Activated naive CD8-positive, alpha-beta T cell treated with anti-CD3 and anti-CD28 coated beads, Interleukin-2, amount 50 U/mL, for 24 hours (primary cell): Measurements from ENCODE around the gene CALU.

Experiments used
- ATAC-seq: fragments of 150-1000 bp; cut with Tn5 transposase; one replicate; pipeline ENCODE4 v1.10.0; 2021
- DNase-seq: peaks from one replicate; pipeline ENCODE4 v3.0.0; 2021
- H3K27ac Mint-ChIP-seq: one replicate; pipeline ENCODE4 v1.8.0; 2021; ENCODE audit warnings: mild to moderate bottlenecking, mixed read lengths
- H3K27me3 Mint-ChIP-seq: one replicate; pipeline ENCODE4 v1.8.0; 2021; ENCODE audit warnings: mixed read lengths
- H3K36me3 Mint-ChIP-seq: one replicate; pipeline ENCODE4 v1.8.0; 2021; ENCODE audit warnings: low read depth, mixed read lengths
- H3K4me1 Mint-ChIP-seq: one replicate; pipeline ENCODE4 v1.8.0; 2021; ENCODE audit warnings: mixed read lengths
- H3K4me3 Mint-ChIP-seq: one replicate; pipeline ENCODE4 v1.8.0; 2021; ENCODE audit warnings: mild to moderate bottlenecking, moderate library complexity, mixed read lengths
- H3K9me3 Mint-ChIP-seq: one replicate; pipeline ENCODE4 v1.8.0; 2021; ENCODE audit warnings: mixed read lengths

Gene CALU

DNA sequence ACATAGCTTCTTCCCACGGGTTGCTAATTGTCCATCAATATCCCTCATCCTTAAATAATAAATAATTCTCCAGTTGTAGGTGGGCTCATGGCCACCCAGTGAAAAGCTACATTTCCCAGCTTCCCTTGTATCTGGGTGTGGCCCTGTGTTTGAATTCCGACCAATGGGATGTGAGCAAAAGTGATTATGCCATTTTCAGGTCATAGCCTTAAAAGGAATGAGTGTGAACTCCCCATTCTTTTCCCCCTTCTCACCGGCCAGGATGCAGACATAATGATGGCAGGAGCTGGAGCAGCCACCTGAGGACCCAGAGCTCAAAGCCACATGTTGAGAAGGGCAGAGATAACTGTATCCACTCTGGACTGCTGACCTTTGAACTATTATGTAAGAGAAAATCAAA lies 30.3 kb upstream of the CALU start:
- H3K27me3 Mint-ChIP-seq = peaks cover 7% of the 10 kb centered on the region
- ATAC-seq = no peak

DNA sequence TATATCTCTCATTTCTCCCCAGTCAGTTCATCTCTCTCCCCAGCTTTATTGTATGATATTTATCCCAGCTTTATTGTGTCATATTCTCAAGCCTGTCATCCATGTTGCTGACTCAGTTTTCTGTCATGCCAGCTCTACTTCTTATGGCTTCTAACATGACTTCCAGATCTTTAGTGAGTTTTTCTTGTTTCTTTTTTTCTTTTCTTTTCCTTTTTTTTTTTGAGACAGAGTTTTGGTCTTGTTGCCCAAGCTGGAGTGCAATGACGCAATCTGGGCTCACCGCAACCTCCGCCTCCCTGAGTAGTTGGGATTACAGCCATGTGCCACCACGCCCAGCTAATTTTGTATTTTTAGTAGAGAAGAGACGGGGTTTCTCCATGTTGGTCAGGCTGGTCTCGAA lies 28.7 kb upstream of the CALU start:
- H3K27ac Mint-ChIP-seq = no peak overlapping the region
- H3K4me1 Mint-ChIP-seq = peaks cover 5% of the 10 kb centered on the region

More for the DNA sequence above, 30.3 kb upstream of the CALU start:
- no peak overlapping the region for H3K27ac Mint-ChIP-seq
- H3K9me3 Mint-ChIP-seq = no peaks in the 10 kb centered on the region
- DNase-seq = no peak
- no peaks in the 10 kb centered on the region for H3K36me3 Mint-ChIP-seq
- H3K4me1 Mint-ChIP-seq = peaks cover 7% of the 10 kb centered on the region
- H3K4me3 Mint-ChIP-seq = no peak overlapping the region

DNA sequence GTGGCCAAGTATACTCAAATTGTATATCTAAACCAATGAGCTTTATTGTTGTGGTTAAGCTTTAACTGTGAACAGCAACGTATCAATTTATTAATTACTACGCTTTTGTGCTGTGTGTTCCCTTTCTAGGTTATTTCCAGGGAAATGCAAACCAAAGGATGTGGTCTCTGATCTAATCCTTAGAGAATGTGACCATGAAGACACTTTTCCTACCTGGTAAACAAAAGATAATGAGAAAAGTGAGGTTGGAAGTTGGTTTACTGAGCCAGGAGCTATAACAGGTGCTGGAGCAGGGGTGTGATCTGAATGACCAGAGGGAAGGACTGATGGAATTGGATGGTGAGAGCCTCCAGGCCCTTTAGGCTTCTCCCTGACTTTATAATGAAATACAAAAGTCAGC lies 25.4 kb upstream of the CALU start:
- H3K4me3 Mint-ChIP-seq = no peak overlapping the region
- H3K9me3 Mint-ChIP-seq = no peaks in the 10 kb centered on the region
- H3K36me3 Mint-ChIP-seq = no peaks in the 10 kb centered on the region
- no peaks in the 10 kb centered on the region for H3K4me1 Mint-ChIP-seq
- H3K27me3 Mint-ChIP-seq = peaks cover 7% of the 10 kb centered on the region
- ATAC-seq (no peak), DNase-seq (no peak)
- H3K27ac Mint-ChIP-seq = no peak overlapping the region

More for the DNA sequence above, 28.7 kb upstream of the CALU start:
- Mint-ChIP-seq H3K27me3 (peaks cover 7% of the 10 kb centered on the region), H3K36me3 (no peaks in the 10 kb centered on the region), H3K9me3 (no peaks in the 10 kb centered on the region), H3K4me3 (no peak overlapping the region)
- ATAC-seq (no peak), DNase-seq (no peak)

DNA sequence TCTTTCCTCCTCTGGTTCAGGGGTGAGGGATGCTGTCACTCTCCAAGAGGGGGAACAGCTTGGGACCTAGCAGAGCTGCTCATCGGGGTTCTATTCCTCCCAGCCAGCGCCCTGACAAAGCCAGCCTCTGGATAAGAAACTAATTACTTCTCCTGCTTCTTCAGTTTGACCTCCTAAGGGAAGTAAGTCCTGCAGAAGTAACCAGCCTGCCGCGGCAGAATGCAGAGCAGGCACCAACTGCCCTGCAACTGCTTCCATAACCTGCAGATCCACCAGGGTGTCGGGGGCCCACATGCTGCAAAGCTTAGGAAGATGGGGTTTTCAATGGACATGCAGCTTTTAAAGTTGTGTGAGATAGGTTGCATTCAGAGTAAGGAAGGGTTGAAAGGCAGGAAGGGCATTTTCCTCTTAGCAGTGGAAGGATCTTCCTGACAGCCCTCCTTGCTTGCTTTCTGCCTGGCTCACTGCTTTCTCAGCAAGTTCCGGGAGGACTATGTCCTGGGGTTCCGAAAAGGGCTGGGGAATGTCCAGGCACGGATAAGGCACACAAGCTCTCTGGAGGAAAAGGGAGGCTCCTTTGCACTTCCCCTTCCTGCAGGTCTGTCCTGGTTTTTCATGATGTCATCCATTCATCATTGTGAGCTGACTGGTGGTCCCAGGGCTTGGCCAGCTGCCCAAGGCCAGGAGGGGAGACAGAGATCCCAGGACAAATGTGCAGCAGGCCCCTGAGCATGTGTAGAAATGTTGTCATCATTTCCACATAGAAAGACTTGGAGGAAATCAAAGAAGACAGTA lies 24.3 kb upstream of the CALU start:
- Mint-ChIP-seq H3K4me3 (no peak overlapping the region), H3K27me3 (peaks cover 7% of the 10 kb centered on the region), H3K4me1 (peaks cover 2% of the 10 kb centered on the region), H3K36me3 (no peaks in the 10 kb centered on the region), H3K9me3 (no peaks in the 10 kb centered on the region), H3K27ac (no peak overlapping the region)
- DNase-seq = no peak
- no peak for ATAC-seq

DNA sequence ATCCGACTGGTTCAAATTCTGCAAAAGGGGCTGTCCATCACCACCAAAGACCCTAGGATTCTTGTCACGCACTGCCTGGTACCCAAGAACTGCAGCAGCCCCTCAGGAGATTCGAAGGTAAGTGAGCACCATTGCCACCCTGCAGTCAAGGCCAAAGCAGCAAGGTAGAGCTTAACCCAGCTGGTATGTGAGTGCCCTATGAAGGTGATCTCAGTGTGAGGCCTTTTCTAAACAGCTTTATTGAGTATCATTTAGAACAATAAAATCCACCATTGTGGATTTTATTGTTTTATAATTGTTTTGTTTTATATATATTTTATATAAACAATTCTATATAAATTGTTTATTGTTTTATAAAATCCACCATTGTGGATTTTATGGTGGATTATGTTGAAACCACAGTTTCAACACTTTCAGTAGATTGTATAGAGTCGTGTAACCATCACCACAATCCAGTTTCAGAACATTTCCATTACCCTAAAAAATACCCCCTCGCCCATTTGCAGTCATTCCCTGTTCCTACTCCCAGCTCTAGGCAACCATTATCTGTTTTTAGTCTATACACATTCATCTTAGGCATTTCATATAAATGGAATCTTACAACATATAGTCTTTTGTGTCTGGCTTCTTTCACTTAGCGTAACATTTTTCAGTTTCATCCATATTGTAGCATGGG lies 20.1 kb upstream of the CALU start:
- Mint-ChIP-seq H3K9me3 (no peaks in the 10 kb centered on the region), H3K4me1 (peaks cover 2% of the 10 kb centered on the region), H3K27me3 (peaks cover 3% of the 10 kb centered on the region), H3K27ac (no peak overlapping the region), H3K36me3 (no peaks in the 10 kb centered on the region), H3K4me3 (no peak overlapping the region)
- DNase-seq (no peak), ATAC-seq (peak; percentile 52)

DNA sequence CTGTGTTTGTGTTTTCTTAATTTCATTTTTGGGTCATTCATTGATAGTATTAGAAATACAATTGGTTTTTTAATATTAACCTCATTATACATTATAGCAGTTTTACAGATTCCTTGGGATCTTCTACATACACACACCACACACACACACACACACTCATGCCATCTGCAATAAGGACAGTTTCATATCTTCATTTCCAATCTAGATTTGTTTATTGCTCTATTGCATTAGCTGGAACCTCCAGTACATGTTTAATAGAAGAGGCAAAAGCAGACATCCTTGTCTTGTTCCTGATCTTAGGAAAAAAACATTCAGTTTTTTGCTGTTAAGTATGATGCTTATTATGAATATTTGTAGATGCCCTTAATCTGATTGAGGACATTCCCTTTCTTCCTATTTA lies 17.8 kb upstream of the CALU start:
- no peak overlapping the region for H3K4me3 Mint-ChIP-seq
- H3K27me3 Mint-ChIP-seq = peaks cover 10% of the 10 kb centered on the region
- ATAC-seq (no peak), DNase-seq (no peak)
- no peak overlapping the region for H3K27ac Mint-ChIP-seq
- peaks cover 2% of the 10 kb centered on the region for H3K4me1 Mint-ChIP-seq
- no peaks in the 10 kb centered on the region for H3K36me3 Mint-ChIP-seq
- no peaks in the 10 kb centered on the region for H3K9me3 Mint-ChIP-seq

DNA sequence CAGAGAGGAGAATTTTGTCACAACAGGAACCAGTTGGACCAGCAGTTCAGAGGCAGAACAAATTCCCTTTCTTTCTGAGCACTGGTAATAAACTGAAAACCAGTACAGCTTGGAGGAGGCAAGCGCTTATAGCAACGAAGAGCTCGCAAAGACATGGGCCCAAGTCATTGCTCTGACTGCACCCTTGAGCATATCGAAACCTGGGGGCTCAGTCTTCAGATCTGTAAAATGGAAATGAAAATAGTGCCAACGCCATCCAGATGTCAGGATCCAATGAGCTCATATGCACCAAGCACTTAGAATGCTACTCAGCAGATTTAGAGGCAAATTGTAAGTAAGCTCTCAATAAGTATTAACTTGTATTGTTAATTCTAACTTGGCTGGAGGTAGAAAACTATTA lies 14.4 kb upstream of the CALU start:
- Mint-ChIP-seq H3K4me1 (no peaks in the 10 kb centered on the region), H3K9me3 (no peaks in the 10 kb centered on the region), H3K27ac (no peak overlapping the region), H3K27me3 (peaks cover 22% of the 10 kb centered on the region), H3K4me3 (no peak overlapping the region), H3K36me3 (no peaks in the 10 kb centered on the region)
- DNase-seq (no peak), ATAC-seq (no peak)

DNA sequence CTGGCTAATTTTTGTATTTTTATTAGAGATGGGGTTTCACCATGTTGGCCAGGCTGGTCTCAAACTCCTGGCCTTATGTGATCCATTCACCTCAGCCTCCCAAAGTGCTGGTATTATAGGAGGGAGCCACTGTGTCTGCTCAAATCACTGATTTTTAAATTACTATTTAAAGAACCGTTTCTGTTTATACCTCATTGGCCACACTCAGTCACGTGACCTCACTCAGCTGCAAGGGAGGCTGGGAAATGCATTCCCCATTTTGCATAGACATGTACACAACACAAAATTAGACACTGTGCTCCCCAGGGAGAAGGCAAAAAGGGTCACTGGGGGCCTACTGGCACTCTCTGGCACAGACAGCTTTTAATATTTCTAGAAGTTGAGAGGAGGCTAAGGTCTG lies 13.6 kb upstream of the CALU start:
- ATAC-seq (no peak), DNase-seq (no peak)
- Mint-ChIP-seq H3K9me3 (no peaks in the 10 kb centered on the region), H3K36me3 (no peaks in the 10 kb centered on the region), H3K4me3 (no peak overlapping the region), H3K4me1 (no peaks in the 10 kb centered on the region), H3K27ac (no peak overlapping the region), H3K27me3 (peaks cover 22% of the 10 kb centered on the region)

DNA sequence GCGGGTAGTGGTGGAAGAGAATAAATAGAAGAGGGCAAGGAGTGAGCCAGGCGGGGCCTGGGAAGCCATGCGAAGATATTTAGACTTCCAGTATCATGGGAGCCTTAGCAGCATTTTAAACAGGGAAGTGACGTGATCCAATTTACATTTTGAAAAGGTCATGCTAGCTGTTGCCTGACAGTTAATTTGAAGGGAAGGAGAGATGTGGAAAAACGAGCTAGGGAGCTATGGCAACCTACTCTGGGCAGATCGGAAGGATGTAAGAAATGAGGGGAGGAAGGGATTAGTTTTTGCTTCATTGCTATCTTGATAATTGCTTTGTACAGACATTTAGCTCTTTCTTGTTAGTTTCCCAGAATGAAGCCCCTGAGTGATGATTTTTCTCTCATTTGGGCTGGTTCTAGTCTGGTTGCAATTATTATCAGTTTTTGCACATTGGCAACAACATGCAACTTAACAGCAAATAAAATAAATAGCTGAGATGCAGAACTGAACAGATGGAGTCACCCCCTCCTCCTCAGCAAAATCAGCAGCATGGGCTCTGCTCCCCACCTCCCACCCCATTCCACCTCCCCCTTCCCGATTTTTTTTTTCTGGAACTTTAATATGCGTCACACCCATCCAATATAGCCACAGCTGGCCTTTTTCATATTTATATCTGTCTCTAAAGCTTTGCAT lies 13.0 kb upstream of the CALU start:
- H3K4me3 Mint-ChIP-seq = no peak overlapping the region
- no peaks in the 10 kb centered on the region for H3K4me1 Mint-ChIP-seq
- no peaks in the 10 kb centered on the region for H3K9me3 Mint-ChIP-seq
- DNase-seq (no peak), ATAC-seq (no peak)
- no peaks in the 10 kb centered on the region for H3K36me3 Mint-ChIP-seq
- no peak overlapping the region for H3K27ac Mint-ChIP-seq
- H3K27me3 Mint-ChIP-seq = peaks cover 23% of the 10 kb centered on the region

DNA sequence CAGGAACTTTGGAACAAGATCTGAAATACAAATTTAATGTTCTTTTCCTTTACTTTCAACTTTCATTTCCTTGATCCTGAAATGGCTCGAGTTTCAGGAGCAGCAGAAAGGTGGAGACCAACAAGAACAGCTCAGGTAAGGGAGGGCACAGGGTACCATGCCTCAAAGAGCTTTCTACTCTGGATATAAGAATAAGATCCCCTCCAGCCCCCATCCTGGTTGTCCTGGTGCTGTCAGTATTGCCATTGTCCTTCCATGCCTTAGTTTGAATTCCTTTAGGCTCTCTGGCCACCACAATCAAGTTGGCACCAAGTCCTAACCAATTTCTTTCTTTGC lies 12.5 kb upstream of the CALU start:
- ATAC-seq = no peak
- DNase-seq = no peak
- H3K4me1 Mint-ChIP-seq = no peaks in the 10 kb centered on the region
- no peaks in the 10 kb centered on the region for H3K36me3 Mint-ChIP-seq
- H3K9me3 Mint-ChIP-seq = no peaks in the 10 kb centered on the region
- H3K4me3 Mint-ChIP-seq = no peak overlapping the region
- H3K27ac Mint-ChIP-seq = no peak overlapping the region
- peaks cover 25% of the 10 kb centered on the region for H3K27me3 Mint-ChIP-seq

DNA sequence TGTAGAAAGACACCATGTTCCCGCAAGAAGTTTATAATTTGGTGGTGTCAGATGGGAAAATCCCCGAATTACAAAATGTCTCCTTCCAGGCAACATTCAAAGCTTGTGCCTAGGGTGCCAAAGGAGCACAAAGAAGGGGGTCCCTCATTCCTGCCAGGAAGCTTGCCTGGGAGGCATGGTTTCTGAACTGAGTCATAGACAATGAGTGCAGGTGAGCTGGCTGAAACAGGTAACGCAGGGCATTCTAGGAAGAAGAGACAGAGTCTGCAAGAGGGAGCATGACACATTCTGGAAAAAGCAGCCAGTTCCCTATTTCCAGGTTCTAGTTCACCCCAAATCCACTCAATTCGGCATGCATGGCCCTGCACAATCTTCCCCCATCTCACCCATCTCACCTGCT lies 11.9 kb upstream of the CALU start:
- DNase-seq = no peak

DNA sequence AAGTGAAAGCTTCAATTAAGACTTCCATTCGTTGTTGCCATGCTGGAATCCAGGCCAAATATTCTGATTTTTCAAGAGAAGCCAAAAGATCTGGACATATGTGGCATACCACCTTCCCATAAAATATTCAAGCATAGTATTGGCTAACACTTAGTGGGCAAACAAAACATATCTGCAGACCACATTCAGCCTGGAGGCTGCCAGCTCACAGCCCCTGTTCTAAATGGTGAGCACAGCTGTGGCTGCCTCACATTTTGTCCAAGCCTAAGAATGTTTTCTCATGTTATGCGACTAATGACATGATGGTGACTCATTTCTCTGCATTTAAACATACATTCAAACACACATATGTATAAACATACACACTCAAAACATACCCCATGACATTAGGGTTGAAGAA lies 10.6 kb upstream of the CALU start:
- DNase-seq (no peak), ATAC-seq (no peak)
- H3K27ac Mint-ChIP-seq = no peak overlapping the region
- peaks cover 27% of the 10 kb centered on the region for H3K27me3 Mint-ChIP-seq
- no peaks in the 10 kb centered on the region for H3K4me1 Mint-ChIP-seq
- H3K9me3 Mint-ChIP-seq = no peaks in the 10 kb centered on the region
- H3K36me3 Mint-ChIP-seq = no peaks in the 10 kb centered on the region
- no peak overlapping the region for H3K4me3 Mint-ChIP-seq

More for the DNA sequence above, 11.9 kb upstream of the CALU start:
- peaks cover 27% of the 10 kb centered on the region for H3K27me3 Mint-ChIP-seq
- no peak overlapping the region for H3K27ac Mint-ChIP-seq
- ATAC-seq = no peak
- no peak overlapping the region for H3K4me3 Mint-ChIP-seq
- H3K9me3 Mint-ChIP-seq = no peaks in the 10 kb centered on the region
- H3K36me3 Mint-ChIP-seq = no peaks in the 10 kb centered on the region
- H3K4me1 Mint-ChIP-seq = no peaks in the 10 kb centered on the region

DNA sequence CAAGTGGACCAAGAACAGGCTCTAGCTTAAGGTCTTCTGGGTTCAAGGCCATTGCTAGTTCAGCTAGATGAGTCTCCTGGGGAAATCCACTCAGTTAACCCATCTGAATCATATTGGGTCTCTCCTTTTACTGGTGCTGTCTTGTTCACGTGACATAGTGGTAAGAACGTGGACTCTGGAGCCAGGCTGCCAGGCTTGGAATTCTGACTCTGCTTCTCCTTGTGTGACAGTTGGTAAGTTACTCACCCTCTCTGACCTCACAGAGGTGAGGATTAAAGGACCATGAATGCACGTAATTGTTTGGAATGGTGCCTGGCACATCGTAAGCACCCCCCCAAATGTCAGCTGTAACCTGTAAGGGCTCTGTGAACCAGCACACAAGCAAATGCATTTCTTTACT lies 9.7 kb upstream of the CALU start:
- Mint-ChIP-seq H3K4me1 (no peaks in the 10 kb centered on the region), H3K36me3 (no peaks in the 10 kb centered on the region), H3K4me3 (no peak overlapping the region), H3K9me3 (no peaks in the 10 kb centered on the region), H3K27me3 (peaks cover 26% of the 10 kb centered on the region), H3K27ac (no peak overlapping the region)
- ATAC-seq (no peak), DNase-seq (no peak)

DNA sequence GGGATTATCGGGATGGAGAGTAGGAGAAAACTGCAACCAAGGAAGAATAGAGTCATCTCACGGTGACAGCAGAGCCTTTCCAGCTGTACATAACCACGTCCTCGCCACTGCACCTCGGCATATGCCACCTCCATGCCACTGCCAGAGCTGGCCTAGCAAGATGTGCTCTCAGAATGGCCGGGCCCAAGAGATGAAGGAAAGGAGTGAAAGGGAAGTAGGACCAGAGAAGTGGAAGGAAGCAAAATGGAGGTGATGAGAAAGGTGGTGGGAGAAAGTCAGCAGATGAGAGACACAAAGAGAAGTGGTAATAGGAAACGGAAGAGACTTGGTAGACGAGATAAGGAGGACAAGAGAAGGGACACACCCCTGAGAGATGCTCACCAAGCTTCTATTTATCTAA lies 8.0 kb upstream of the CALU start:
- no peaks in the 10 kb centered on the region for H3K9me3 Mint-ChIP-seq
- no peak overlapping the region for H3K27ac Mint-ChIP-seq
- H3K4me1 Mint-ChIP-seq = no peaks in the 10 kb centered on the region
- H3K27me3 Mint-ChIP-seq = peaks cover 22% of the 10 kb centered on the region
- no peak for DNase-seq
- no peaks in the 10 kb centered on the region for H3K36me3 Mint-ChIP-seq
- no peak overlapping the region for H3K4me3 Mint-ChIP-seq
- no peak for ATAC-seq
